NCI-H1694 treated with DMSO at 0.1 percent for 48 hours (cell line): ENCODE results near the gene DSTN.
"Not testable (repeated sequence)": the region's sequence is repeated elsewhere in the genome, so short reads cannot be mapped to it uniquely, and the experiment has no call there.

Experiments
- DNase-seq: peaks from one replicate; lab custom pipeline; 2025; lab: John Stamatoyannopoulos, UW

DSTN gene

DNA sequence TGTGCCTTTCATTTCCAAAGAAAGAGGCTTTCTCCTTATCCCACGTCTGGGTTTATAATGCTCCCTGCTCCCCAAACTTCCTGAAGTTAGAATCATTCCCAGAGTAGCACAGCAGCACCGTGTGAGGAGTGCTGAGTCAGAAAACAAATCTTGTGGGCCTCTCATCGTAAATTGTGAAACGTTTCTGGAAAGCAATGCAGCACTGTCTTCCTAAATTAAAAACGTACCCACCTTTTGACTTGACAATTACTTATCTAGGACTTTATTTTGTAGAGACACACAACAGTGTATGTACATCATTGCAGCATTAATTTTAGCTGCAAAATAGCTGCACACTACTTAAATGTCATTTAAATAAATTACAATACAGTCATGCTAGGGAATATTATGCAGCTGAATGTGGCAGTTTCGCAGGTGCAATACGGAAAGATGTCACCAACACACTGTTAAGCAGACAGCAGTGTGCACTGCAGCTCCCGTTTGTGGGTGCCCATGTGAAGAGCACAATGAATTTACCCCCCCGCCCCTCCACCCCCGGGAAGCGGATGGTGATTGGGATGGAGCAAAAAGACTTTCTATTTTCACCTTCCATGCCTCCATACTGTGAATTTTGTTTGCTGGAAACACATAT lies 81.4 kb downstream of the DSTN start:
- DNase-seq: no peak

DNA sequence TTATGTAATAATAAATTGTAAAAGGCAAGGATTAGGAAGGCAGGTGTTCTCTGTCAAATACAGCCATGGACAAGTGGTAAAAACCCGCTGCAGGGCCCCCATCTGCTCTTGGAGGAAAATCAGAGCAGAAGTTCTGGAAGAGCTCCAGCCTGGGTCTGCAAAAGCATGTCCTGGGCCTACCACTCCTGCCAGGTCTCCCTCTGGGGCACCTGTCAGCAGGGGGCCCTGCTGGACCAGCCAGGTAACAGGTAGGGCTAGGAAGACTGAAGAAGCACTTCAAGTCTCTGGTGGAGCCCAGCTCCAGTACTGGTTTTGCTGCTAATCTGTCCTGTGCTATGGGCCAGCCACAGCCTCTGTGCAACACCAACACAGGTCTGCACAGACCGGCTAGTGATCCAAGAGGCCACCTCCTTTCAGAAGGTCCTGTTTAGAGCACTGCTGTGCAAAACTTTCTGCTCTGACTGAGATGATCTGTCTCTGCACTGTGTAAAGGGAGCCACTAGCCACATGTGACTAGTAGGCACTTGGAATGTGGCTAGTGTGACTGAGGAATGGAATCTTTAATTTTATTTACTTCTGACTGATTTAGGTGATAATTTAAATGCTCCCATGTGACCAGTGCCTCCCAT lies 82.0 kb downstream of the DSTN start:
- DNase-seq: no peak

DNA sequence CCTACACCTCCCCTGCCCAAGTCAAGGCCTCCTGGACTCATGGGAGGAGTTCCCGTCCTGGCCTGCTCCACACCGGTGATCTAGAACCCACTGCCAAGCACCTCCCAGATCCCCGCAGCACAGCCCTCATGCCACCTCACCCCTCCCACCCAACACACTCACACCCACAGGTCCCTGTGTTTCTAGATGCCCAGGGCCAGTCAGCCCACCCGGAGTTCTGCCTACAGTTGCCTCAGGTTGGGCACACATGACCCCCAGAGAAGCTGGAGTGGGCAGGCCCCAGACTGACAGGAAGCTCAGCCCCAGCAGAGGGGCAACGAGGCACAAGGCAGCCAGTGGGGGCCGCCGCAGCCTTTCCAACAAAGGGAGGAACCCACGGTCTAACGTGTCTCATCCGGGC lies 82.5 kb downstream of the DSTN start:
- no peak for DNase-seq

DNA sequence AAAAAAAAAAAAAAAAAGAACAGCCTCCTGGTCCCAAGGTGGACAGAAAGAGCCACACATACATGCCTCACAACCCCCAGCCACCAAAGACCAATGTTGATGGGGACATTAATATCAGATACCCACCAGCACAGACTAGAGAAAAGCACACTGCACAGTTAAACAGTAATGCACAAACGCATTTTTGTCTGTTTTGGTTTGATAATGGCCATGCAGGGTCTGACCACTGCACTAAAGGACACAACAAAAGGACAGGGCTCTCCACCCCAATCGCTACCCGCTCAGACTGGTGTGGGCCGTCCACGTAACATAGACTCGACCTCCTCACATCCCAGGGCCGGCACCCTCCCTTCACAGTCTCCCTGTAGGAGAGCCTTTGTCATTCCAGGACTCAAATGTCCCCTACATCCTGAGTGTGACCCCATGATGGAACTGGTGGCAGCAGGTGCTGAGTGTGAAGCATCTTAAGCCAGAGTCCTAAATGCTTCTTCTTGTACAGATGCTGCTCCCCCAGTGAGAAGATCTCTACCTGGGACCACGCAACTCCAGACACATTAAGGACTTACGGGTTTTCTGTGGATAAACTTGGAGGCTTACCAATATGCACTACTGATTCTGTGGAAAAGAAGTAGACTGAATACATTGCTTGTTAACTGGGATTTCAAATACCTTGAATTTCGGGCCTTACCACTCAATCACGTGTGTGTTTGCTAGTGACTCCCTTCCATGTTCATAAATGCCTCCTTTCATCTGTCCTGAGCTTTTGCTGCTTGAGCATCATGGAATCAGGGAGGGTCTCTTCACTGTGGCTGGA lies 84.2 kb downstream of the DSTN start:
- DNase-seq: no peak

DNA sequence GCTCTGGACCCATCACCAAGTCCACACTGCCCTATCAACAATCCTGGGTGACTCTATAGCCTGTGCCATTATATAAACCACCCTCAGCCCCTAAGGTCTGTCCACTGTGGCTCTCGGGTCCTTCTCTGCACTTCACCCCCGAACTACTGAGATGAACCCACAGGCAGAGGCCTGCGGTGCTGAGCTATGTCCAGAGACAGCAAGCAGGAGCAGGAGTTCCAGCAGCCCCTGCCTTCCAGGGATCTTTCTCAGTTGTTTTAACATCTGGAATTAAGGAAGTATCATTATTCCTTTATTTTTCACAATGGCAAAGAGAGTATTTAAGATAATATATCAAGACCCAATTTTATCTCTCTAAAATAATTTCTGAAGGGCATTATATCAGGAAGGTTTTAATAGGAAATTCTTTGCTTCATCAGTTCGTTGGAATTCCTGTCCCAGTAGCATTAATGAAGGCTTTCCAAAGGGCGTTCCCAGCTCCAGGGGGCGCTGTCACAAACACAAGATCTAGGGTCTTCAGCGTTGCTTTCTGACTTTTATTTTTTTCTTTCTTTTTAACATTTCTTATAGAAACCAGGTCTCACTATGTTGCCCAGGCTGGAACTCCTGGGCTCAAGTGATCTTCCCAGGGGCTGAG lies 84.9 kb downstream of the DSTN start:
- no peak for DNase-seq

DNA sequence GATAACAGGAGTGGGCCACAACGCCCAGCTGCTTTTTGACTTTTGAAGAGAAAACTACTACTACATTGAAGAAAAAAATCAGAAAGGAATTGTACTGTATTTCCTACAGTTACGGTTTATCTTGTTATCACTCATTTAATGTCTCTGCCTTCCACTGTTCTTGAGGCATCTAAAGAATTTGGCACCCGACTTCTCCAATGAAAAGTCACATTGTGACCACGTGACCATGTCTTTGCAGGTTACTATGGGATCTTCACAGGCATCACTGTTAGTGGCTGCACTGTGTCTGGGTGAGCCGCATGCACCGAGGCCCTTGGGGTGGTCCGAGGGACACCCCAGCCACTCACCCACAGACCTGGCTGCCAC lies 85.4 kb downstream of the DSTN start:
- no peak for DNase-seq

DNA sequence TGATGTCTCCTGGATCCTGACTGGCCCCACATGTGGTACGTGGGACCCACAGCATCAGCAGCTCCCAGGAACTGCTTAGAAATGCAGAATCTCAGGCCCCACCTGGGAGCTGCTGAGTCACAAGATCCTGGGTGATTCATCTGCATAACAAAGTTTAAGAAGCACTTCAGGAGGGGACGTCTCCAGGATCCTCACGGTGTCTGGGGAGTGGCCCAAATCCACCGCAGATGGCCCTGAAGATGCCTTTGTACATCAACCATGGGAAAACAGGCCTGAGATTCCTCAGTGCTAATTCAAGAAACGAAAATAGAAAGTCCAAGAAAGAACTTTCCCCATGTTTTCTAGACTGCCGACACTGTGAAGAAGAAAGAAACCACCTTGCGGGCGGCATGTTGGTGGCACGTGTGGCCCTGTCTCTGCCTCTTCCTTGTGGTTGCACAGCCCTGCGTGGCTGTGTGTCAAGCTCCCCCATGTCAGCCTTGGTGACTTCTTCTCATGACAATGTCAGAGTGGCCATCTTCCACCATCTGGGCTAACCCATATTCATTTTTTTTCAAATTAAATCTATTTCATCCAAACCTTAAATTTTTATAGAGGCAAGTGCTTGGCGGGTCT lies 86.1 kb downstream of the DSTN start:
- no peak for DNase-seq

DNA sequence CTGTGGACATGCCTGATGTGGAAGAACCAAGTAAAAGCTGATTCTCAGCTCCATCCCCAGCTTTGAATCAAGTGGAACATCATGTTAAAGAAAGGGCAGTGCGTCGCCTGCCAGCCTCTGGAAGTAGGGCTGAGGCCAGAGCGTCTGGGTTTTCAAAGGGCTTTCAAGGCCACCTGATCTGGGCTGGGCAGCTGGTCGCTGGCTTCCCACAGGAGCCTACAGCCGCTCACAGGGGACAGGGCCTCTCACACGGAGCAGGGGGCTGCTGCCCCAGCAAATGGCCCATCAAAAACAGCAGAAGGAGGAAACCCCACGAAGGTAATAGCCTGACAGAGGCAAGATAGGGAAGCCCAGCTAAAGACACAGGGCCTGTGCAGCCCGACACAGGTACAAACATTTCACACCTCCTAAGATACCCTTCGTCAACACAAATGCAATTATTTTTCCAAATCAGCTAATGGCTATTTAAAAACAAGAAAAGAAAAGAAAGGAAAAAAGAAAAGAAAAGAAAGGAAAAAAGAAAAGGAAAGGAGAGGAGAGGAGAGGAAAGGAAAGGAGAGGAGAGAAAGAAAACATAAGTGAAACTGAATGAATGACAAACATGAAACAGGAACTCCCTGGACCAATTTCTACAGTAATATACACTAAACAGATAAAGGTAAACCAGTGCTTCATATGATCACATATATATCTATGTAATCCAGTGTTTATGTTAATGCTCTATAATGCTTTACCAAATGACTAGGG lies 87.4 kb downstream of the DSTN start:
- DNase-seq: no peak

DNA sequence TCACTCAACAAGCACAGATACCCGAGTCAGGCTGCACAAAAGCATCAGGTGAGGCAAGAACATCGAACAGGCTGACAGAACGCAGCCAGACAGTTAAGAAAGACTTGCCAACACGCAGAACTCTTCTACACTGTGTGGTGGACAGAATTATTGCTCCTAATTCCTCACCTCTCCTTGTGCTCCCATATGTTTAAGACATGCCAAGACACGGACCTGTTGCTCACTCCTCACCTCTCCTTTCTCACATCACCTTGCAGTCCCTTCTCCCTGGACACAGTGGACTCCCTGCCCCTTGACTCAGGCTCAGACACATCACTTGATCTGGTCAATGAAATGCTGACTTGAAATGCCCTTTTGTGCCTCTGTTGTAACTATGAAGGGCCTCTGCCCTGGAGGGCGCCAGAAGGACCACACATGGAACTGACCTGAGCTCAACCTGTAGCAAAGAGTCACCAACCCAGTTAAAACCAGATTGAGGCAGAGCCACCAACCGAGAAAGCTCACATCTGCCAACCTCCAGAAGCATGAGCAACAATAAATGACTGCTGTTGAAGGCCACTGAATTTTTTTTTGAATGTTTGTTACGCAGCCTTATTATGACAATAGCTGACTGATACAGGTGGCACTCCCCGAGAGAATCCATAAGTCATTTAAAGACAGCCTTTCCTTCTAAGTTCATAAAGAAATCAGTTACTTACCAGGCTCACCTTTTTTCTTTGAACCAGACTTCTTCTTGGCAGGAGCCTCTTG lies 88.2 kb downstream of the DSTN start:
- no peak for DNase-seq

DNA sequence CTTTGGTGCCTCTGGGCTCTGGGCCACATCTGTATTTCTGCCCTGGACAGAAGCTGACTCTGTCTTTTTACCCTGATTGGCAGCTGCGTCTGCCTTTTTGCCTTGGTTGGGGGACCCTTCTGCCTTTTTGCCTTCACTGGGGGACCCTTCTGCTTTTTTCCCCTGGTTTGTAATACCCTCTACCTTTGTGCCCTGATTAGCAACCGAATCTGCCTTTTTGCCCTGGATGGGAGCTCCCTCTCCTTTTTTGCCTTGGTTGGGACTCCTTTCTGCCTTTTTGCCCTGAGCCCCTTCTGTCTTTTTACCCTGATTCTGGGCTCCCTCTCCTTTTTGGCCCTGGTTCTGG lies 88.7 kb downstream of the DSTN start:
- DNase-seq: no peak

DNA sequence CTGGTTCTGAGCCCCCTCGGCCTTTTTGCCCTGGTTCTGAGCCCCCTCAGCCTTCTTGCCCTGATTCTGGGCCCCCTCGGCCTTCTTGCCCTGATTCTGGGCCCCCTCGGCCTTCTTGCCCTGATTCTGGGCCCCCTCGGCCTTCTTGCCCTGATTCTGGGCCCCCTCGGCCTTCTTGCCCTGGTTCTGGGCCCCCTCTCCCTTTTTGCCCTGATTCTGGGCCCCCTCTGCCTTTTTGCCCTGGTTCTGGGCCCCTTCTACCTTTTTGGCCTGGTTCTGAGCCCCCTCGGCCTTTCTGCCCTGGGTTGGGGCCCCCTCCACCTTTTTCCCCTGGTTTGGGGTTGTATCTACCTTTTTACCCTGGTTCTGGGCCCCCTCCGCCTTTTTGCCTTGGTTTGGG lies 89.5 kb downstream of the DSTN start:
- not testable (repeated sequence) for DNase-seq
